ENCODE measurements around the gene MAMDC4. TPM values are rescaled to one million over a fixed set of nuclear protein-coding genes. Genes with fewer than 3 reads are reported as not detected.
"Not testable (repeated sequence)": the region's sequence is repeated elsewhere in the genome, so short reads cannot be mapped to it uniquely, and the experiment has no call there.

MAMDC4 gene
- total RNA-seq, 1 donor: 1.1 TPM

GRCh38 chr9:136837856-136838277 is 14.3 kb upstream of the MAMDC4 start:
- not testable (repeated sequence) for DNase-seq (ENCODE audit: low read depth in 2 of 3, low spot score in 2 of 3)

- DNase-seq (ENCODE audit: low read depth in 2 of 3, low spot score in 2 of 3): no peak
These were observed 13.6 kb upstream of the MAMDC4 start for GRCh38 chr9:136838314-136839228.

- no peak for DNase-seq (ENCODE audit: low read depth in 2 of 3, low spot score in 2 of 3)
These were observed 12.7 kb upstream of the MAMDC4 start for GRCh38 chr9:136839229-136840139.

DNA sequence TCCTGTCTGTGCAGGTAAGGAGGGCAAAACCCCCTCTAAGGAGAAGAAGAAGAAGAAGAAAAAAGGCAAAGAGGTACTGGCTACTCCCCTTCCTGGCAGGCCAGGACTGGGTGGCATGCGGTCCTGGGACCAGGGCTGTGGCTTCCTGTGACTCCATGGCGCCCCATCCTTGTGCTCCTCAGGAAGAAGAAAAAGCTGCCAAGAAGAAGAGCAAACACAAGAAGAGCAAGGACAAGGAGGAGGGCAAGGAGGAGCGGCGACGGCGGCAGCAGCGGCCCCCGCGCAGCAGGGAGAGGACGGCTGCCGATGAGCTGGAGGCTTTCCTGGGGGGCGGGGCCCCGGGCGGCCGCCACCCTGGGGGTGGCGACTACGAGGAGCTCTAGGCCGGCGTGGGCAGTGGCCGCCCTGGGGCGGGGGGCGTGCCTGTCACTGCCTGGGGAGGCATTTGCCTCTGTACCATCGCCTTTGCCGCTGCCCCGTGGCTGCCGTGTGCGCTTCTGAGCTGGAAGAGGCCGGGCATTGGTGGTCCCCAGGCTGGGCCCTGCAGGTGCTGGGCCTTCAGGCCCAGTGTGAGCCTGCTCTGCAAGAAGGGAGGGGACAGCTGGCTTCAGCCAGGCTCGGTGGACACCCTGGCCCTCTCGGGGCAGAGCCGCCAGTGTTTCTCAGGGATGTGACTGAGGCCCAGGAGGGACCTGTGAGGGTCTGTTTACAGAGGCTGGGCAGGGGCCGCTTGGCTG is 11.8 kb upstream of the MAMDC4 start:
- DNase-seq (ENCODE audit: low read depth in 2 of 3, low spot score in 2 of 3): no peak

DNA sequence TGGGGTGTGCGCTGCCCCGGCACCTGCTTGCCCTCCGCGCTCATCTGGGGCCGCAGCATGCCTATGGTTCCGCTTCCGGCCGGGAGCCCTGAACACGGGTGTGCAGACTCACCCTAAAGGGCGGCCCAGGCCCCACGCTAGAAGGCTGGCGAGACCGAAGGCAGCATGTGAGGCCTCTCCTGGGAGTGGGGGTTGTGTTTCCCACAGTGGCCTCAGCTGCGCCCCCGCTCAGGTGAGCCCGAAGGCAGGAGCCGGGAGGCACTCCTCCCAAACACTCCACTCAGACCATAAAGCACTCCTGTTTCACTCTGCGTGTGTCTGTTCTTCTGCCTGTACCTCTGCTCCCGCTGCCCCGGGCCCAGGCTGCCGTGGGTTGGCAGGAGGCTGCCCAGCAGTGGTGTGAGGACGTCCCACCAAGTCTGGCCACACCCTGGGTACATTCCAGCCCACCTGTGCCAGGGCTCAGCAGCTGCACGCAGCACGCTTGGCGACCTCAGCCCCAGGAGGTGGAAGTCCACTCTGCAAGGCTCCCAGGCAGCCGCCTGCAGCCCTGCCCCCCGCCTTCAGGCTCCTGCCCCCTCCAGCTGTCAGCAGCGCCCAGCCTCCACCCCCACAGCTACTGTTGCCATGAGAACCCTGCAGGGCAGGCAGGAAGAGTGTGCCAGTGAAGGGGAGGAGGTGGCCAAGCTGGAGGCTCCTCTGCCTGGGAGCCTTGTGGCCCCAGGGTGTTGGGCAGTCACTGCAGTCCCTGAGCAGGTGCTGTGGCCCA is 11.1 kb upstream of the MAMDC4 start:
- no peak for DNase-seq (ENCODE audit: low read depth in 2 of 3, low spot score in 2 of 3)

GRCh38 chr9:136841646-136842379 is 10.3 kb upstream of the MAMDC4 start:
- not testable (repeated sequence) for DNase-seq (ENCODE audit: low read depth in 2 of 3, low spot score in 2 of 3)

DNA sequence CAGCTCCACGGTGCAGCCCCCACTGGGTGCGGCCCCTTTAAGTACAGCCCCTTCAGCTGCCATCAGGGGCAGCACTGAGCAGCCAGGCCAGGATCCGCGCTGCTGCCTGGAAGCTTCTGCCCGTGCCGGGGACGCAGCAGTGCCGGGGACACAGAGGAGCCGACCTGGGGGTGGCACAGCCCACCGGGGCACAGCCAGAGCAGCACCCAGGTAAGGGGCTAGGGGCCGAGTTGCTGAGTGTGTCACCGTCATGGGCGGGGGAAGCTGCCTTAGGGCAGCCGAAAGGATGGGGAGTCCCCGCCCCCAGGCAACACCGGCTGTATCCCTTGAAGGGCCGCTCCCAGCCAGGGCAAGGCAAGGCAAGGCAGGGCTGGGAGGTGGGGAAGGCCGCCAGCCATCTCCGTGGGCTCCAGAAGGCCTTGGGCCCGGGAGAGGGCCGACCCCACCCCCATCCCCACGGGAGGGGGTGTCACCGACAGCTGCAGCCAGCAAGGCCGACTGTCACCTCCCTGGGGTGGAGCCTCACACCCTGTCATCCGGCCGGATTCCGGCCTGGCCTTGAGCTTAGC is 9.7 kb upstream of the MAMDC4 start, which contains the start of gene AJM1:
TSS of gene AJM1 (plus strand) at position 99 of the 569 bp plus-strand sequence. CDS start 1,937 bp downstream, outside the sequence.
- peak; percentile 63 to 87 (median 71) for DNase-seq (ENCODE audit: low read depth in 2 of 3, low spot score in 2 of 3)

DNA sequence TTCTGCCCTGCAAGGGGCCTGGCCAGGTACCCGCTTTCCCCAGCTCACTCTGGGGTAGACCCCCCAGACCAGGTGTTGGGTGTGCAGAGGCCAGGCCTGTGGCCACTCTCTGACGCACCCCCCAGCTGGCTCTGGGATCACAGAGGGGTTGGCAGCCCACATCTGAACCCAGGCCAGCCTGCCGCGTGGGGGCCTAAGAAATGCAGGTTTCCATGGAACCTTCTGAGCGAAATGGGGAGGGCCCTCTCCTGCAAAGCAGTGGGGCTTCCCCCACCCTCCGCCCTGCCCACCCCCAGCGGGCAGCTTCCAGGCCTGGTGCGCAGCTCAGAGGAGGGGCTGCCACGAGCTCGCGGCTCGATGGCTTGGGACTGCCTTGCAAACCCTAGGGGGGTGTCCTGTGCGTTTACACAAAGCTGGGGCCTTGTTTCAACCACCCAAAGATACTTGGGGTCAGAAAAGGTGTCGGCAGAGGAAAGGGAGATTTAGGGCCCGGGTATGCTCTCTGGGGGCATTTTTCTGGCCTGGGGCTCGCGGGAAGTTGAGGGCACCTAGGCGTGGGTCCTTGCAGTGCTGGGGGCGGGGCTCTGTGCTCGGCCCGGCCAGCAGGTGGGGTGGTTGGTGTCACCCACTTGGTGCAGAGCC is 8.9 kb upstream of the MAMDC4 start:
- DNase-seq (ENCODE audit: low read depth in 2 of 3, low spot score in 2 of 3): not testable (repeated sequence)

GRCh38 chr9:136843801-136844740 is 8.1 kb upstream of the MAMDC4 start:
- peak in 1 of 3 donors; percentile 60 for DNase-seq (ENCODE audit: low read depth in 2 of 3, low spot score in 2 of 3)

DNA sequence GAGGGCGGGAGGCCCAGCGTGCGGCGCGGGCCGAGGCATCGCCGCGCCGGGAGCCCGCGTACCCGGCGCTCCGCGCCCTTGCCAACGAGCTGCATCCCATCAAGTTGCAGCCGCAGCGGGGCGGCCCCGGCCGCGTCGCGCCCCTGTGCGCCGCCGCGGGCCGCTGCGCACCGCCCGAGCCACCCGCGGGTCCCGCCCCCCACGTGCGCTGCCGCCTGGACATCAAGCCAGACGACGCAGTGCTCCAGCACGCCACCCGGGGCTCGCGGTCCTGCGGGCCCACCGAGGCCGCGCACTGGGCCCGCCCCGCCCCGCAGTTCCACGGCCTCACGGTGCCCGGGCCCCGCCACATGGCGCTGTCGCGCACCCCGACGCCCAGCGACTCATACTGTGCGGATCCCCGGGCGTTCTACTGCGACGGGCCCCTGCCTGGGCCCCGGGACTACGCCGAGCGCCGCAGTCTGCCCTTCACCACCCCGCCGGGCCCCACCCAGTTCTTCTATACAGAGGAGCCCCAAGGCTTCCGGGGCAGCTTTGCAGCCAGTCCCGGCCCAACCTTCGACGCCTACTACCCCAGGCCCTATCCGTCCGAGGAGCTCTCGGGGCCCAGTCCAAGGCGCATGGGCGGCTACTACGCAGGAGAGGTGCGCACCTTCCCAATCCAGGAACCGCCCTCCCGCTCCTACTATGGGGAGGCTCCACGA is 7.2 kb upstream of the MAMDC4 start:
- DNase-seq (ENCODE audit: low read depth in 2 of 3, low spot score in 2 of 3): no peak

DNA sequence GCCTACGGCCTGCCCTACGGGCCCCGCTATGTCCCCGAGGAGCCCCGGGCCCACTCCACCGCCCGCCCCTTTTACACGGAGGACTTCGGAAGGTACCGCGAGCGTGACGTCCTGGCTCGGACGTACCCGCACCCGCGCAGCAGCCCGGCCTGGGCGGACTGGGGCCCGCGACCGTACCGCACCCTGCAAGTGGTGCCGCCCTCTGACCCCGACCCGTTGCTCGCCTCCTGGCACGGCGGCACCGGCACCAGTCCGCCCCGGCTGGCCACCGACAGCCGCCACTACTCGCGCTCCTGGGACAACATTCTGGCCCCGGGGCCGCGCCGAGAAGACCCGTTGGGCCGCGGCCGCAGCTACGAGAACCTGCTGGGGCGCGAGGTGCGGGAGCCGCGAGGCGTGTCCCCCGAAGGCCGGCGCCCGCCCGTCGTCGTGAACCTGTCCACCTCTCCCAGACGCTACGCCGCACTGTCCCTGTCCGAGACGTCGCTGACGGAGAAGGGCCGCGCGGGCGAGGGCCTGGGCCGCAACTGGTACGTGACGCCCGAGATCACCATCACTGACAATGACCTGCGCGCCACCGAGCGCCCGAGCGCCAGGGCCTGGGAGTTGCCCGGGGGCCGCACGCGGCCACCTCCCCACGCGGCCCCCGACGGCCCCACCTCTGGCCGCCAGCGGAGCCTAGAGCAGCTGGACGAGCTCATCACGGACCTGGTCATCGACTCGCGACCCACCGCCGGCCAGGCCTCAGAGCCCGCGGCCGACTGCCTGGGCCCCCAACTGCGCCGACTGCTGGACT is 6.5 kb upstream of the MAMDC4 start:
- no peak for DNase-seq (ENCODE audit: low read depth in 2 of 3, low spot score in 2 of 3)

GRCh38 chr9:136846376-136847087 is 5.6 kb upstream of the MAMDC4 start:
- no peak for DNase-seq (ENCODE audit: low read depth in 2 of 3, low spot score in 2 of 3)

DNA sequence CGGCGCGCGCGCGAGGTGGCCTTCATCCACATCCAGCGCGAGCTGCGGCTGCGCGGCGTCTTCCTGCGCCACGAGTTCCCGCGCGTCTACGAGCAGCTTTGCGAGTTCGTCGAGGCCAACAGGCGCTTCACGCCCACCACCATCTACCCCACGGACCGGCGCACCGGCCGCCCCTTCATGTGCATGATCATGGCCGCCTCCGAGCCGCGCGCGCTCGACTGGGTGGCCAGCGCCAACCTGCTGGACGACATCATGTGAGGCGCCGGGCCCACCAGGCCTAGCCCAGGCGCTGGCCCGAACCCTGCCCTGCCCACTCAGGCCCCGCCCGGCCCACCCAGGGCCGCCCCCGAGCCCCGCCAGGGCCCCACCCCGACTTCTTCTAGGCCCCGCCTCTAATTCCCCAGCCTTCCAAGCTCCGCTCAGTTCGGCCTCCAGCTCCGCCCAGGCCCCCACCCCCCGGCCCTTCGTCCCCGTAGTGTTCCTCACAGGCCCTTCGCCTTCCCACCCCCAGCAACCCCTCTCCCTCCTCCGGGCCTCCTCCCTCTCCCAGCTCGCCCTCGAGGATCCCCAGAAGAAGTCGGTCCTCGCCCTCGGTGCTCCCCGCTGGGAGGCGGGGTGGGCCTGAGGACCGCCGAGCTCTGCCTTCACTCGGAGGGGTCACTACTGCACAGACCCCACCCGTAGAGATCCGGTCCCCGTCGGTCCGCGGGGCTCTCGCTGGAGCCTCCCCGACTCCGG is 4.9 kb upstream of the MAMDC4 start:
- no peak for DNase-seq (ENCODE audit: low read depth in 2 of 3, low spot score in 2 of 3)

DNA sequence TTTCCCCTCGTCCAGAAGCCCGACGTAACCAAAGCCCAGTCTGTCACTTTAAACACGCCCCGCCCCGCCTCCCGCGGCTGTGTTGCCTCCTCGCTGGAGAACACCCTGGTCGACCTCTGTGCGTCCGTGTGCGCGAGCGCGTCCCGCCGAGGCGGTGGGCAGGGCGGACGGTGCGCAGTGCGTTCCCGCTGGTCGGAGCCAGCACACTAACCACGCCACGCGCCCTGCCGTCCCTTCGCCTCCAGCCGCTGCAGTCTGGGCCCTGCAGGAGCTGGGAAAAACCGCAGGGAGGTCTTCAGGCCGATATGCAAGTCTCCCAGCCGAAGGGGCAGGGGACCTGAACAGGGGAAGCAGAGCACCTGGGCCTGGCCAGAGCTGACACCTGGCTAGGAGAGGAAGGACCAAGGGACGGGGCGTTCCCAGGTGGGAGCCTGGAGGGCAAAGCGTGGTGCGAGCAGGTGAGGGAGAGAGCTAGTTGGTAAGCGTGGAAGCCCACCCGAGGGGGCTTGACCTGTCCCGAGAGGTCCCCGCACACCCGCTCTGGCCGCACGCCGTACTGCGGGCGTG is 4.2 kb upstream of the MAMDC4 start:
- peak in 1 of 3 donors; percentile 52 for DNase-seq (ENCODE audit: low read depth in 2 of 3, low spot score in 2 of 3)

All from hematopoietic multipotent progenitor cell (in vitro differentiated cells).